Esophagus muscularis mucosa (tissue), 4 donors: Measurements from ENCODE around the gene LRRC4C. TPM values are rescaled to one million over a fixed set of nuclear protein-coding genes. Genes with fewer than 3 reads are reported as not detected.

Experiments used
- DNase-seq: peaks from one replicate; pipeline ENCODE4 v3.0.0-alpha.2; 2017; ENCODE audit errors: extremely low spot score
- H3K27ac ChIP-seq, 4 donors: fragments of 200-600 bp; sonication (generic); replicated peaks in 1 of 4; 1 replicate in 3 of 4; 2 replicates in 1 of 4; pipeline ENCODE4 v1.5.1; 2016 to 2019; ENCODE audit warnings: mild to moderate bottlenecking in 1 of 4
- H3K27me3 ChIP-seq, 4 donors: fragments of 200-600 bp; sonication (generic); one replicate each; pipeline versions ENCODE4 v1.5.1 to v1.6.0; 2016 to 2019
- H3K36me3 ChIP-seq, 4 donors: fragments of 200-600 bp; sonication (generic); one replicate each; pipeline ENCODE4 v1.5.1; 2016 to 2019
- H3K4me1 ChIP-seq, 4 donors: fragments of 200-600 bp; sonication (generic); one replicate each; pipeline ENCODE4 v1.5.1; 2016 to 2019
- H3K4me3 ChIP-seq, 4 donors: fragments of 200-600 bp; sonication (generic); 1 replicate in 2 of 4; 2 replicates in 2 of 4; pipeline ENCODE4 v1.5.1; 2016 to 2019; ENCODE audit warnings: mild to moderate bottlenecking in 4 of 4, moderate library complexity in 1 of 4
- H3K9me3 ChIP-seq, 4 donors: fragments of 200-600 bp; sonication (generic); 1 replicate in 3 of 4; 2 replicates in 1 of 4; pipeline ENCODE4 v1.5.1; 2016 to 2019
- EP300 ChIP-seq: sonication (generic); formaldehyde crosslinking; IDR thresholded peaks from one replicate; pipeline ENCODE4 v1.6.1; 2017; ENCODE audit warnings: antibody characterized with exemption
- POLR2A ChIP-seq: fragments of 450-650 bp; IDR thresholded peaks from one replicate; pipeline ENCODE4 v1.6.1; 2017; ENCODE audit warnings: antibody characterized with exemption, moderate library complexity, mild to moderate bottlenecking, low read depth
- POLR2AphosphoS5 ChIP-seq, 2 donors: sonication (generic); formaldehyde crosslinking; IDR thresholded peaks; one replicate each; pipeline ENCODE4 v1.6.1; 2017; ENCODE audit warnings: antibody characterized with exemption in 2 of 2
- WGBS: methylation state at CpG from one replicate; pipeline ENCODE4 v1.1.5; 2018; 5-methylcytosine and 5-hydroxymethylcytosine counted together
- intact Hi-C: fragments of 100-400 bp; cut with DNase I; formaldehyde crosslinking; loops from one replicate; pipeline ENCODE4 v1.15.1; 2023
- total RNA-seq, 4 donors: library from RNA; depleted of rRNA; stranded (reverse); fragments of >200 nt; gene quantifications; one replicate each; pipeline versions ENCODE4 v1.1.0 to v1.2.1, GENCODE V29; 2016
- TF ChIP-seq, protein P1 (sequence below), 3 experiments: fragments of 200-600 bp in 2 of 3; fragments of 450-650 bp in 1 of 3; sonication (generic) in 2 of 3; IDR thresholded peaks; one replicate each; pipeline ENCODE4 v1.5.1; 2017 to 2019; ENCODE audit warnings: antibody characterized with exemption in 3 of 3, mild to moderate bottlenecking in 2 of 3, moderate library complexity in 1 of 3

The LRRC4C gene
- total RNA-seq, 4 donors from 2014 or later, result 1.2 to 4.0 (median 2.2) TPM

GRCh38 chr11:41010361-41011050, 448.9 kb downstream of the LRRC4C start:
- intact Hi-C loops, result no loop called here
- Histone ChIP-seq H3K27ac (no peak overlapping the region), H3K9me3 (no peaks in the 10 kb centered on the region), H3K4me3 (no peak overlapping the region), H3K27me3 (no peaks in the 10 kb centered on the region), H3K36me3 (no peaks in the 10 kb centered on the region), H3K4me1 (no peaks in the 10 kb centered on the region)
- WGBS, result 60% methylated on average over 2 of the region's 2 CpGs
- TF ChIP-seq POLR2A, result no peak
- TF ChIP-seq EP300, result no peak
- TF ChIP-seq, protein P1, sequence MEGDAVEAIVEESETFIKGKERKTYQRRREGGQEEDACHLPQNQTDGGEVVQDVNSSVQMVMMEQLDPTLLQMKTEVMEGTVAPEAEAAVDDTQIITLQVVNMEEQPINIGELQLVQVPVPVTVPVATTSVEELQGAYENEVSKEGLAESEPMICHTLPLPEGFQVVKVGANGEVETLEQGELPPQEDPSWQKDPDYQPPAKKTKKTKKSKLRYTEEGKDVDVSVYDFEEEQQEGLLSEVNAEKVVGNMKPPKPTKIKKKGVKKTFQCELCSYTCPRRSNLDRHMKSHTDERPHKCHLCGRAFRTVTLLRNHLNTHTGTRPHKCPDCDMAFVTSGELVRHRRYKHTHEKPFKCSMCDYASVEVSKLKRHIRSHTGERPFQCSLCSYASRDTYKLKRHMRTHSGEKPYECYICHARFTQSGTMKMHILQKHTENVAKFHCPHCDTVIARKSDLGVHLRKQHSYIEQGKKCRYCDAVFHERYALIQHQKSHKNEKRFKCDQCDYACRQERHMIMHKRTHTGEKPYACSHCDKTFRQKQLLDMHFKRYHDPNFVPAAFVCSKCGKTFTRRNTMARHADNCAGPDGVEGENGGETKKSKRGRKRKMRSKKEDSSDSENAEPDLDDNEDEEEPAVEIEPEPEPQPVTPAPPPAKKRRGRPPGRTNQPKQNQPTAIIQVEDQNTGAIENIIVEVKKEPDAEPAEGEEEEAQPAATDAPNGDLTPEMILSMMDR (IDR thresholded peaks at IDR 0.05), result no peak
- no peak for TF ChIP-seq POLR2AphosphoS5 (IDR thresholded peaks at IDR 0.05)
- no peak for DNase-seq

GRCh38 chr11:41005986-41006385, 453.5 kb downstream of the LRRC4C start:
- Histone ChIP-seq H3K36me3 (no peaks in the 10 kb centered on the region), H3K27ac (no peak overlapping the region)

DNA sequence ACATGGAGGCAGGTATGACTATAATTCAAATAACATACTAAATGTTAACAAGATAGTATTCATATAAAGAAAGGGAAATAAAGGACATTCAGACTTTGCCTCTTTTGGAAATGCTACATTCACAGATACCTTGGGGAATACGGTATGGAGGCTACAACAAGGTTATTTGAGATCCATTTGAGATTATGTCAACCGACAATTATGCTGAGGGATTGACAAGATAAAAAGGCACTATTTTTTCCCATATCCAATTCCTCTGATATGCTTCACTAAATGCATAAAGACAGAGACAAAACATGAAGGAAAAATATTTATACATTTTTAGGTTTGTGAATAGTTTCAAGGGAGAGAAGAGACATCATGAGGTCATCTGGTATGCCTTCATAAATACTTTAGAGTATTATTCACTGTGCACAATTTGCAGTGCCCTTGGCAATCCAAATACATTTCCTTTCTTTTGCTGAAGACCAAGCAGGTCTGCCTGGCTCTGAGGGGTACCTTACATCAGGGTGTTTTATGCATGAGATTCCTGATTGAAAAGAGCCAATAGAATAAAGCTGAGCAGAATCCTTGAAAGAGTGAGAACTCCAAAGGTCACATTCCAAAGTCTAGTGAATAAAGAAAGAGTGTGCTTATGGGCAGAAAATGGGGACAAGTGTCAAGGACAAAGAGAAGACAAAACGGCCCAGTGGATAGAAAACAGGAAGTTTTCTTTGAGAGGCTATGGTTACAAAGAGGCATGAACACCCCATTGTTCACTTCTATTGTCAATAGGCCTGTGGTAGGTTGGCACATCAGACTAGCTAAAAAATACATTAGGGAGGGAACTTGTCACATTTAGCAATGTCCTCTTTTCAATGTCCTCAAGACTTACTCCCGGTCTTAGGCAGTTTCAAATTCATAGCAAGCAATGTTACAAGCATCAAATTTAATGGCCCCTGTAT, 455.8 kb downstream of the LRRC4C start:
- Histone ChIP-seq H3K27me3 (no peaks in the 10 kb centered on the region), H3K4me1 (no peaks in the 10 kb centered on the region), H3K4me3 (no peak overlapping the region), H3K9me3 (no peaks in the 10 kb centered on the region), H3K36me3 (no peaks in the 10 kb centered on the region), H3K27ac (no peak overlapping the region)
- no peak for DNase-seq
- intact Hi-C loops, result no loop called here
- TF ChIP-seq POLR2AphosphoS5 (IDR thresholded peaks at IDR 0.05), result no peak
- TF ChIP-seq, protein P1 (IDR thresholded peaks at IDR 0.05), result no peak
- no peak for TF ChIP-seq EP300
- no peak for TF ChIP-seq POLR2A
- 75% methylated on average over 4 of the region's 4 CpGs for WGBS

More at GRCh38 chr11:41005986-41006385, 453.5 kb downstream of the LRRC4C start:
- Histone ChIP-seq H3K4me3 (no peak overlapping the region), H3K27me3 (no peaks in the 10 kb centered on the region), H3K9me3 (no peaks in the 10 kb centered on the region), H3K4me1 (no peaks in the 10 kb centered on the region)
- no peak for DNase-seq
- TF ChIP-seq, protein P1 (IDR thresholded peaks at IDR 0.05), result no peak
- intact Hi-C loops, result no loop called here

- Histone ChIP-seq H3K27ac (no peak overlapping the region), H3K9me3 (no peaks in the 10 kb centered on the region), H3K4me1 (no peaks in the 10 kb centered on the region), H3K27me3 (no peaks in the 10 kb centered on the region), H3K36me3 (no peaks in the 10 kb centered on the region), H3K4me3 (no peak overlapping the region)
- 70% methylated on average over 5 of the region's 5 CpGs for WGBS
- no peak for DNase-seq
- TF ChIP-seq EP300 (no peak), POLR2AphosphoS5 (IDR thresholded peaks at IDR 0.05) (no peak), POLR2A (no peak)
- TF ChIP-seq, protein P1 (IDR thresholded peaks at IDR 0.05), result no peak
- intact Hi-C loops, result no loop called here
These were observed 460.5 kb downstream of the LRRC4C start for GRCh38 chr11:40998920-40999319.
